Measurements from ENCODE around the gene ADORA2B. TPM values are rescaled to one million over a fixed set of nuclear protein-coding genes. Genes with fewer than 3 reads are reported as not detected.
"Not testable (repeated sequence)": the region's sequence is repeated elsewhere in the genome, so short reads cannot be mapped to it uniquely, and the experiment has no call there.

The ADORA2B gene
- 7.2 TPM for total RNA-seq

DNA sequence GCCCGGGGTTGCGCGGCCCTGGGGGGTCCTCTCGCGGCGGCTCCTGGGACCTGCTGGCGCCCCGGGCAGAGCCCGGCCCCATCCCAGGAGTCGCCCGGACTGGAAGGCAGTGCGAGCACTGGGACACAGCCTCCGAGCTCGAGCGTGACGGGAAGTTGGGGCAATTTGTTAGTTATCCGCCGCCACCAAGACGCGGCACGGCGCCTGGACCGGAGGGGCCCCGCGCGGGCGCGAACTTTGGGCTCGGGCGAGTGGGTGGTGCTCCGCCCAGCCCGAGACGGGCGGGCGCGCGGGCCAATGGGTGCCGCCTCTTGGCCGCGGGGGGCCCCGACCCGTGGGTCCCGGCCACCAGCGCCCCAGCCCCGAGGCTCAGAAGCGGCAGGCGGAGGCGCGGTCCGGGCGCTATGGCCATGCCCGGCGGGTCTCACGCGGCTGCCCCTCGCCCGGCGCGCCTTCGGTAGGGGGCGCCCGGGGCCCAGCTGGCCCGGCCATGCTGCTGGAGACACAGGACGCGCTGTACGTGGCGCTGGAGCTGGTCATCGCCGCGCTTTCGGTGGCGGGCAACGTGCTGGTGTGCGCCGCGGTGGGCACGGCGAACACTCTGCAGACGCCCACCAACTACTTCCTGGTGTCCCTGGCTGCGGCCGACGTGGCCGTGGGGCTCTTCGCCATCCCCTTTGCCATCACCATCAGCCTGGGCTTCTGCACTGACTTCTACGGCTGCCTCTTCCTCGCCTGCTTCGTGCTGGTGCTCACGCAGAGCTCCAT, at the start of gene ADORA2B:
ADORA2B (plus strand) TSS at position 372 of the 768 bp plus-strand sequence; CDS start at position 491, 119 bp downstream.
- peak; percentile 72 for DNase-seq

DNA sequence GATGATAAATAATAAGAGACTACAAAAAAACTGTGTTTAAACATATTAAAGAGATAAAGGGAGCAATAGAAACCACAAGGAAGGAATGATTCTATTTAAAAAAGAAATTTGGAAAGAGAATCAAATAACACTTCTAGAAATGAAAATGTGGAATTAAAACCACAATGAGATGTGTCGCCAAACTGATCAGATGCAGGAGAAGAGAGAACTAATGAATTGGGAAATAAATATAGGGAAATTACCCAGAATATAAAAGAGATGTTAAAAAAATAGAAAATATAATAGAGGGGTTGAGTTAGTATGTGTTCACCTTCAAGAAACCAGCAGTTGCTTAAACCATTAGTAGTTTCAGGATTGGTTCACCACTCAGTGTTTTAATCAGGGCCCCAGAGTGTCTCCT, 48.7 kb upstream of the ADORA2B start:
- DNase-seq = no peak

DNA sequence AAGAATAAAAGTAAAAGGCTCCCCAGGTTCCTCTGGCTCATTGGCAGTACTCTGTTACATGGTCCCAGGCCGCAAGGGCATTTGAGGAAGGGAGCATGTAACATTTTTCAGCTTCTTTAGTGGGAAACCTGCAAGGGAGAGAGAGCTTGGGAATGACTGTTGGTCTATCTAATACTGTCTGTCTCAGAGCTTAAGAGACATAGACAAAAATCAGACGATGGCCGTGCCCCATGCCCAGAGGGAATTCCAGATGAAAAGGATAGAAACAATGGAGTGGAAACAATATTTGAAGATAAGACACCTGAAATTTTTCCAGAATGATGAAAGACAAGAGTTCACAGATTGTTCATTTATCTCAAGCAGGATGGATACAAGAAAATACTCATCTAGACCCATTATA, 48.1 kb upstream of the ADORA2B start:
- DNase-seq = no peak

DNA sequence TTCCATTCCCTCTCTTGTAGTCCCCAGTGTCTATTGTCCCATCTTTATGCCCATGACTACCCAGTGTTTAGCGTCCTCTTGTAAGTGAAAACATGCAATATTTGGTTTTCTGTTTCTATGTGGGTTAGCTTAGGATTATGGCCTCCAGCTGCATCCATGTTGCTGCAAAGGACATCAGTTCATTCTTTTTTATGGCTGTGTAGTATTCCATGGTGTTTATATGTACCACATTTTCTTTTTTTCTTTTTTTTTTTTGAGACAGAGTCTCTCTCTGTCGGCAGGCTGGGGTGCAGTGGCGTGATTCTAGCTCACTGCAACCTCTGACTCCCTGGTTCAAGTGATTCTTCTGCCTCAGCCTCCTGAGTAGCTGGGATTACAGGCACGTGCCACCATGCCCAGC, 45.3 kb upstream of the ADORA2B start:
- not testable (repeated sequence) for DNase-seq

DNA sequence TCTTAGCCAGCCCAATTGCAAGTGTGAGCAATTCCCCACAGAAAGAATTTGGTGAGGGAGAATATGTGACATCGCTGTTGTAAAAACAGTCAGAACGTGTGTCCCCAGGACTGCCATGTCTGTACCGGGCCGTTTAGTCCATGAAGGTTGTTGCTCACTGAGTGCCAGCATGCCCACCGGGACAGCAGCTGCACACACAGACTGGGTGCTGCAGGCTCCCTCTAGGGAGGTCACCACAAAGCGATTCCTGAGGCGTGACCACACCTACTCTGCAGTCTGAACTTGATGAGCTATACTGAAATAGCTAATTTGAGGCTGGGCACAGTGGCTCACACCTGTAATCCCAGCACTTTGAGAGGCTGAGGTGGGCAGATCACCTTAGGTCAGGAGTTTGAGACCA, 44.1 kb upstream of the ADORA2B start:
- DNase-seq = no peak

DNA sequence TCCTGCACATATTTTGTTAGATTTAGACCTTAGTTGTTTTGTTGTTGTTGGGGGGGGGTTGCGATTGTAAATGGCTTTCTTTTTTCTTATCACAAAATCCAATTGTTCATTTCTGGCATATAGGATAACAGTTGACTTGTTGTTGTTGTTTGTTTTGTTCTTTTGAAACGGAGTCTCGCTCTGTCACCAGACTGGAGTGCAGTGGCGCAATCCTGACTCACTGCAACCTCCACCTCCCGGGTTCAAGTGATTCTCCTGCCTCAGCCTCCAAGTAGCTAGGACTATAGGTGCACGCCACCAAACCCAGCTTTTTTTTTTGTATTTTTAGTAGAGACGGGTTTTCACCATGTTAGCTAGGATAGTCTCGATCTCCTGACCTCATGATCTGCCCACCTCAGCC, 39.7 kb upstream of the ADORA2B start:
- DNase-seq = not testable (repeated sequence)

DNA sequence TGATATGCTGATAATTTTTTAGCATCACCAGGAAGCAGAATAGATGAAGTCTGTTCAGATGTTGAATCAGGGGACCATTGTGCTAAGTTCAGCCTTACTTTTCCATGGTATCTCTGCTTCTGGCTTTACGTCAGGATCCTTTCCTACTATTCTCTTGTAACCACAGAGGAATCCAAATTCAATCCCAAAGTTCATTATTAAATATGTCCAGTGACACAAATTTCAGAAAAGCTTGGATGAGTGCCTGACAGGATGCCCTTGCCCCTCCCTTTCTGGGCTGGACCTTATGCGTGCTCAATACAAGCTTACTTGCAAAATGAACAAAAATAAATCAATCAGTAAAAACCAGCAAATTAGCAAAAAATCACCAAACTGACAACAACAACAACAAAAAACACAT, 37.6 kb upstream of the ADORA2B start:
- no peak for DNase-seq

DNA sequence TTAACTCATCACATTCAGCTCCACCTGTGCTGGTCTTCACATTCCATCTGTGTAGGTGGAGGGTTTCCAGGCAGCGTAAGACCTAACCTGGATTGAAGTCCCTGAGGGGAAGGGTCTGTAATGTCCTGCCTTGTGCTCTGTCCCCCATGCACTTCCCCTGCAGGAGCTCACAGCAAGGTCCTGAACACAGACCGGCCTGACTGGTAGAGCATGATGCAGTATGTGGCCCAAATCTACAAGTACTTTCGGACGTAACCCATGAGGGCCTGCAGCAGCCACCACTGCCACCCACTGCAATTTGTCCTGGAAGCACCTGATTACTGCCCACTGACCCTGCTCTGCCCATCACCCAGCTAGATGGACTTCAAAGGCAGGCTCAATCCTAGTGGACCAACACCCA, 36.6 kb upstream of the ADORA2B start:
- no peak for DNase-seq

DNA sequence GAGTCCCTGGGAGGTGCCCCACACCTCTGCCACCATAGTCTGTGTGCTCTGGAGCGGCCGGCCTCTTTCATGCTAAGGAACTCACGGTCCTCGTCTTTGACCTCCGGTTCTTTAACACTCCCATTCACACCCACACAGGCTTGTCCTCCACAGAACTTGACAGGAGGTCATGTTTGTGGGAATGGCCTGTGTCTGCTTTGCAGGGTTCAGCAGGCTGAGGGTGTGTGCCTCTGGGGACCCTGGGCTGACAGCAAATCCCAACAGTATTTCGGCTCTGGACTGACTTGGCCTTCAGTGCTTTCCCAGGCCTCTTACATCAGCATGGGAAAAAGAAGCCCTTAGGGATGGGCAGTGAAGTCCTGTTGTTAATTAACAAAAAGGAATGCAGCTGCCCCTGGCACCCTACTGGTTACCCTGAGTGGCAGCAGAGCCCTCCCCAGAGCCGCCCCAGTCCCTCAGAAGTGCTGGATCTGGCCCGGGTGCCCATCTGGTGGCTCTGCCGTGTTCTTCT, 35.4 kb upstream of the ADORA2B start:
- no peak for DNase-seq

DNA sequence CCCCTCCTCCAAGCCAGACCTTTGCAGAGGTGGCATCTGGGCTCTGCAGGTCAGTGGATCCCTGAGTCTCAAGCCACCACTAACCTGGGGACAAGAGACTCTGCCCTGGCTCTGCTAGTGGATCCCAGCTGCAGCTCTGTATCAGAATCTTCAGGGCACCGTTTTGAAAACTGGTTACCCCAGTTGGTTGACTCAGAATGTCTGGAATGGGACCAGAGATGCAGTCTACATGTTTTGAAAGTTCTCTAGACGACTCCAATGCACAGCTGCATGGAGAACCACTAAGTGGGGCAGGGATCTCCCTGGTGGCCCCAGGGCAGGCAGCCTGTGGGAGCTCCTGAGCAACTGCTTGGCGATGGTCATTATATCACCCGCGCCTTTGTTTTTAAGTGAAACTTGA, 34.1 kb upstream of the ADORA2B start:
- DNase-seq = no peak

DNA sequence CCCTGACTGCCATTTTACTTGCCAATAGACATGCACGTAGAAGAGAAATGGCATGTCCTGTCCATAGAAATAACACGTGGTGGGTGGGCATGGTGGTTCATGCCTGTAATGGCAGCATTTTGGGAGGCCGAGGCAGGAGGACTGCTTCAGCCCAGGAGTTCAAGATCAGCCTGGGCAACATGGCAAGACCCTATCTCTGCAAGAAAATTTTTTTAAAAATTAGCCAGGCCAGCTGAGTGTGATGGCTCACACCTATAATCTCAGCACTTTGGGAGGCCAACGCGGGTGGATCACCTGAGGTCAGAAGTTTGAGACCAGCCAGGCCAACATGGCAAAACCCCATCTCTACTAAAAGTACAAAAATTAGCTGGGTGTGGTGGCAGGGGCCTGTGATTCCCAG, 33.2 kb upstream of the ADORA2B start:
- not testable (repeated sequence) for DNase-seq

DNA sequence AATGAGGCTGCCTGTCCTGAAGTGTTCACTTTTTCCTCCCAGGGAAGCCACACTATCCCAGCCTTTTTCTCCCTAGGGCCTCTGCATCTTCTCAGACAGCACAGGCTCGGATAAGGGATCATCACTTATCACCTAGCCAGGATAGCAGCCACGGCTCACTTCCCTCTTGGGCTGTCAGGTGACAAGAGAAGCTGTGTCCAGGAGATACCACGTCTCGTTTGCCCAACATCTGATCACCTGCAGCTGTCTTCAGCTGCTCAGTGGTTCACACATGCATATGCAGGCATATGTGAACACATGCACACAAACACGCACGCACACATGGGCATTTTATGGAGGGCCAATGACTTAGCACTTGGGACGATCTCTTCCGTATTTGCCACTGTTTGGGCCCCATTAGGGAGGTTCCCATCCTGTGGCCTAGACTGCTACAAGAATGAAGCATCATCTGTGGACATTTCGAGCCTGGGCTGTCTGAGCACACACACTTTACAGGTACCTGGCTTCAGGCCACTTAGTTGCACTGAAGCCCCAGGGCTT, 32.4 kb upstream of the ADORA2B start:
- DNase-seq = no peak

DNA sequence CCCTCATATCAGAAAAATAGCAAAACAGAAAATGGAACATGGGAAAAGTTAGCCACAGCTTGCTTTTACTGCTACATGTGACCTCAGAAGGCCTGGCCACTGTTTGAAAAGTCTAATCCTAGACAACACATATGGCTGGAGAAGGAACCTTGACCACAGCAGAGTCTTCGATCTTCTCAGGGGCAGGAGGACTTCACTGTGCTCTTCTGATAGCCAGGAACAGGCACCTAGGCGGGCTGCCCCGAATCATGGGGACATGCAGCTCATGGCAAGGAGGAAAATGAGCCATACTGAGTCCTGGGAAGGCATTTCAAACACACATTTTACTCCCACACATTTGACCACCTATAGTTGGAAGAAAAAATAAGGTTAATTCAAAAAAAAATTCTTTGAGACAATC, 31.1 kb upstream of the ADORA2B start:
- DNase-seq = no peak

DNA sequence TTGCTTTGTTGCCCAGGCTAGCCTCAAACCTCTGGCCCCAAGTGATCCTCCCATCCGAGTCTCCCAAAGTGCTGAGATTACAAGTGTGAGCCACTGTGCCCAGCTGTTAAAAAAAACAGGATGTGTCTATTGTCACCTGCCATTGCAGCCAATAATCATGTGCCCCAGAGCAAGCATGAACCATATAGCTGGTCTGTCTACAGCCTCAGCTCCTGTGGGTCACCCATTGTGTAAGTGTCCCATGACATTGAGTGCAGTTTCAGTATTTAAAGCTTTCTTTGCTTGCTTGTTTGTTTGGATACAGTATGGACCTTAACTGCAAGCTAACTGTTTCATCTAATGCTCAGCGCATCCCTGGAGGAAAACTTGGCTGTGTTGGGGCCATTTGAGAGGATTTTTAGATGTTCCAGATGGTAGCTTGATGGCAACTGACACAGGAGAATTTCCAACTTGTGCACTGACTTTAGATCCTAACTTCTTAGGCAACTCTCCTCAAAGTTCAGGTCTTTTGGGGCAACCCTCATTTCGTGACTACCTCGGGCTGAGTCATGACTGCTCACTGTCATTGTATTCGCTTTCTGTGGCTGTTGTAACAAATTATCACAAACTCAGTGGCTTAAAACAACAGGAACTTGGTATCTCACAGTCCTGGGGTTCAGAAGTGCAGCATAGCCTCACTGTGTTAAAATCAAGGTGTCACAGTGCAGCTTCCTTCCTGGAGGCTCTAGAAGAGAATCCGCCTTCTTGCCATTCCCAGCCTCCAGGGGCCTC, 30.3 kb upstream of the ADORA2B start:
- no peak for DNase-seq

DNA sequence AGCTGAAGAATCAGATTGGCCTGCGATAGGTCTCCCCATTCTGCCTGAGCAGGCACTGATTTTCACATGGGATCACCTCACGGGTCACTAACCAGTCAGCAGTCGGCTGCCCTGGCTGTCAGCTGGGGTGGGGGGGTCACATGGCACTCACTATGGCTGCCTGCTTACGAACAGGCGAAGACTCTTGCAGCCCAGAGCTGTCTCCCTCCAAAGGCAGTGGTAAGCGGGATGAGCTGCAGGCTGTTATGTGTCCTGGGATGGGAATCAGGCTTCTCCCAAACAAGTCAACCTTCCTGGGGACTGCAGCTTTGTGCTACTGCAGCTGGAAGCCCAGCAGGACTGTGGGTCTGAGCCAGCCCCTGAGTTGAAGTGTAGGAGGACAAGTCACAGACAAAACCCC, 29.0 kb upstream of the ADORA2B start:
- no peak for DNase-seq

DNA sequence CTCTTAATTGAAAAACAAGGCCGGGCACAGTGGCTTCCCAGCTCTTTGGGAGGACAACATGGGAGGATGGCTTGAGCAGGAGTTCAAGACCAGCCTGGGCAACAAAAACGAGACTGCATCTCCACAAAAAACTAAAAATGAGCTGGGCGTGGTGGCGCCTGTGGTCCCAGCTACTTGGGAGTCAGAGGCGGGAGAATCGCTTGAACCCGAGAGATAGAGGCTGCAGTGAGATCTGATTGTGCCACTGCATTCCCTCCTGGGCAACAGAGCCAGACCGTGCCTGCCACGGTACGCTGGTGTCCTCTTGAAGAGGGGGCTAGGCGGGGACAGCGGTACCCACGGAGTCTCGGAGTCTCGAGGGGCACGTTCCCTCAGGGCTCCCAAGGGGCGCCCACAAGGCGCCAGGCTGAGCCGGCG, 27.9 kb upstream of the ADORA2B start:
- DNase-seq = no peak

DNA sequence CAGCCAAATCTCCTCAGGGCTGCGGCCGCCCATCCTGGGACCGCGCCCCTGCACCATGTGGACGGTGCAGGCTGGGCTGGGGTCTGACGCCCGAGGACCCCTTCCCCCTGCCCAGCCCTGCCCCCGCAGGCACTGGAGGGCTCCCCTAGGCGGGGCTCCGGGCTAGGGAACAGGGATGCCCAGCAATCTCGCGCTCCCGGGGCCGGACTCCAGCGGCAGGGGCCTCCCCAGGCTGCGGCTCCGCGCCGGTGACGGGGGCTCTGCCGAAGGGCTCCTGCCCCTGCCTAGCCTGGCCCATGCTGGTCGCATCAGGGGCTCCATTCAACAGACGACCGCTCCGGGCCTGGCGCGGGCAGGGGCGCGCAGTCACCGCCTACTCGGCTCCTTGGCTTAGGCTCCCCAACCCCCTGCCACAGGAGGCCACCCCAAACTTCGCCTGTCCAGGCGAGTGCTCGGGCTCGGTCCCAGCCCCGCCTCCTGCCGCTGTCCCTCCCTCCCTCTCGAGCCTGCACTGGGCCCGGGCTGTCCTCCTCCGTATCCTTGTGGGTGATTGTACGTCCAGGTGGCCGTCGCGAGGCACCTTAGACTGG, 27.4 kb upstream of the ADORA2B start:
- no peak for DNase-seq

DNA sequence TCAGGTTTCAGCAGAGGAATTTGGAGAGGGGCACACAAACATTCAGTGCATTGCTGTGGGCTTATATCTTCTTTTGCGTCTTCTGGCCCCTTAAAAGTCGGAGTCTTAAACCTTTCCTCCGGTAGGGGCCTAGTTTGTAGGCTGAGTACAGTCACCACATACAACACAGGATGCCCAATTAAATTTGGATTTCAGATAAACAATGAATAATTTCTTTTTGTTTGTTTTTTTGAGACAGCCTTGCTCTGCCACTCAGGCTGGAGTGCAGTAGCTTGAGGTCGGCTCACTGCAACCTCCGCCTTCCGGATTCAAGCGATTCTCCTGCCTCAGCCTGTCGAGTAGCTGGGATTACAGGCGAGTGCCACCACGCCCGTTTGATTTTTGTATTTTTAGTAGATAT, 26.7 kb upstream of the ADORA2B start:
- DNase-seq = no peak

DNA sequence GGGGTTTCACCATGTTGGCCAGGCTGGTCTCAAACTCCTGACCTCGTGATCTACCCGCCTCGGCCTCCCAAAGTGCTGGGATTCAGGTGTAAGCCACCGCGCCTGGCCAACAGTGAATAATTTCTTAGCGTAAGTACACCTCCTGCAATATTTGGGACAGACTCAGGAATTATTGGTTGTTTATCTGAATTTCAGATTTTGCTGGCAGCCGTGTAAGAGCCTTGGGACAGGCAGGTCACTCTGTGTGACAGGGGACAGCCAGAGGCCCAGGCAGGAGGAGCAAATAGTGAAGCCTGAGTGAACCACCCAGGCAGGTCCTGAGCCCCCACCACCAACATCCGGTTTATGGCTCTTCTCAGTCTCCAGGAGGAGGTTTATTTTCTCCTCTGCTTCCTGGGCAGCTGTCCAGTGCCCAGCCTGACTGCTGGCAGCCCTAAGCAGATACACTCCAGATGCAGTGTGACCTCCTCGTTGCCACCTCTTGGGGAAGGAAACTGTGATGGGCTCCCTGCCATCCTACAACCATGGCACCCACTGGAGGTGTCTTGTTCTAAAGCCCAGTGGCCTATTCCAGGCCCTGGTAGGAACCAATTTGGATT, 26.2 kb upstream of the ADORA2B start:
- DNase-seq = no peak

DNA sequence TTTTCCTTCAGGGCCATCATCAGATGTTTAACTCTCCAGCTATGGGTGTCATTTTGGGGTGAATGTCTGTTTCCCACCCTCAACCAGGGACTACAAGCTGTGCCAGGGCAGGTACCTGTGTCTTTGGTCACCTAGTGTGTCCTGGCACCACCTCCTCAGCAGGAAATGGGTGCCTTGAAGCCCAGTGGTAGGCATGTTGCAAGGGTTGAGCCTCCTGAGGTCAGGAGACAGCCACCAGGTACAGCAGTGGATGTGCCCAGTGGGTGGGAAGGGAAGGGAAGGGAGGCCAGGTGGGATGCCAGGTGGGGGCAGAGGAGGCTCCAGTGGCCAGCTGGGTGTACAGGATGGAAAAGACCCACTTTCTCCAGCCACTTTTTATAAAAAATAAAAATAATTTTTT, 25.5 kb upstream of the ADORA2B start:
- DNase-seq = no peak

DNA sequence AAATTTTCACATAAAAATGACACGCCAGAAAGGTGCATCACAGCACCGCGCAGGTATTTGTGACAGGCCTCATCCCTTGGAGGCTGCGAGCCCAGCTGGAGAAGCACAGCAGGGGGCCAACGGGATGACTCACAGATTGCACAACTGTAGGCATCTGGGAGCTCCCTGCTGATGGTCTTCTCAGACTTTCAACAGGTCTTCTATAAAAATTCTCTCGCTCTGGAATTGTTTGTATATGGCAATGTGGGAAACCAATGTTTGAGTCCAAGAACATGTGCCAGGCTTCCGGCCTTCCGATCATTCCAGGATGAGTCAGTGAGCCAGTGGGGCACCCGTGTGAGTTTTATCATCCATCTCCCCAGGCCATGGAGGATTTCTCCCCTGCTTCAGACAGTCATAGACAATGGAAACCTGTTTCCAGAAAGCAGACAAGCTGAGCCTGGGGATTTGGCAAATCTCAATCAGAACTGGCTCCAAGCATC, 24.1 kb upstream of the ADORA2B start:
- no peak for DNase-seq

DNA sequence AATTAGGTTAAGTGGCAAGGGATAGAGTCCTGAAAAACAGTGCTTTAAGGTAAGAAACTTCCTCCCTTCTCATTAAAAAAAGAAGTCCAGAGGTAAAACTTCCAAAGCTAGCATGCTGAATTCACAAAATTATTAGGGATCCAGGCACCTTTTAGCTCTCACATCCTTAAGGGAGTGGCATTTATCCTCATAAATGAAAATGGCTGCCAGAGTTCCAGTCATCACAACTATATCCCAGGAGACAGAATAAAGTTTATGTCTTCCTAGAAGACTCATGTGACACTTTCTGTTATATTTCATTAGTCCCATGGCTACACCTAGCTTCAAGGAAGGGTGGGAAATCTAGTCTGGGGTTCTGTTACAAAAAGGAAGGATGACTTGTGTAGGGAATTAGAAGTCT, 23.3 kb upstream of the ADORA2B start:
- DNase-seq = no peak
